IMR-90 (cell line): ENCODE data around the gene ST7. TPM values are rescaled to one million over a fixed set of nuclear protein-coding genes. Genes with fewer than 3 reads are reported as not detected.

Experiments
- ATAC-seq: fragments of 200-7000 bp; cut with Tn5 transposase; 2 replicates; pipeline ENCODE4 v1.9.1; 2020; ENCODE audit warnings: low read depth, mild to moderate bottlenecking, moderate library complexity
- BruUV-seq: library from RNA; stranded (reverse); fragments of 400-500 nt; replicated peaks from 2 replicates; lab custom pipeline; 2021; lab: Mats Ljungman, UMichigan
- CTCF ChIA-PET: fragments of 300-600 bp; formaldehyde crosslinking; extraction: SDS; loops from one replicate; lab custom pipeline; 2021; ENCODE audit warnings: antibody characterized with exemption; lab: Yijun Ruan, JAX
- POLR2A ChIA-PET: fragments of 300-600 bp; sonication (Branson Sonifier 250); formaldehyde crosslinking; loops from one replicate; lab custom pipeline; 2022; ENCODE audit warnings: antibody characterized with exemption; ENCODE audit not compliant: unreplicated experiment; lab: Charles Lee
- DNase-seq: peaks from one replicate; pipeline ENCODE4 v3.0.0; 2013
- H2AFZ ChIP-seq: replicated peaks from 2 replicates; pipeline ENCODE3; 2013; ENCODE audit warnings: low read length, mild to moderate bottlenecking; ENCODE audit not compliant: poor library complexity
- H2AK5ac ChIP-seq: 2 replicates; pipeline ENCODE4 v1.6.1; 2013; ENCODE audit warnings: low read depth, low read length, inconsistent platforms
- H2AK9ac ChIP-seq: replicated peaks from 2 replicates; pipeline ENCODE3; 2013; ENCODE audit warnings: mild to moderate bottlenecking, low read depth, low read length, moderate library complexity; ENCODE audit not compliant: poor library complexity
- H2BK120ac ChIP-seq: 2 replicates; pipeline ENCODE4 v1.6.1; 2013; ENCODE audit warnings: low read depth, low read length, inconsistent platforms
- H2BK15ac ChIP-seq: 3 replicates; pipeline ENCODE4 v1.6.1; 2013; ENCODE audit warnings: low read depth, low read length, inconsistent platforms
- H2BK20ac ChIP-seq: 2 replicates; pipeline ENCODE4 v1.6.1; 2013; ENCODE audit warnings: low read depth, mild to moderate bottlenecking, inconsistent platforms, low read length, moderate library complexity
- H2BK5ac ChIP-seq: 2 replicates; pipeline ENCODE4 v1.6.1; 2013; ENCODE audit warnings: mild to moderate bottlenecking, low read depth, low read length, inconsistent platforms; ENCODE audit not compliant: poor library complexity, severe bottlenecking
- H3K14ac ChIP-seq: replicated peaks from 2 replicates; pipeline ENCODE4 v1.6.1; 2013; ENCODE audit warnings: low read depth, low read length, inconsistent platforms
- H3K18ac ChIP-seq: 2 replicates; pipeline ENCODE4 v1.6.1; 2013; ENCODE audit warnings: low read depth, low read length, control low read depth
- H3K23ac ChIP-seq: 2 replicates; pipeline ENCODE4 v1.6.1; 2013; ENCODE audit warnings: low read depth, low read length, inconsistent platforms
- H3K27ac ChIP-seq: 2 replicates; pipeline ENCODE4 v1.5.1; 2013; ENCODE audit warnings: mild to moderate bottlenecking, control low read depth, low read length; ENCODE audit not compliant: insufficient read depth
- H3K27me3 ChIP-seq: 2 replicates; pipeline ENCODE4 v1.6.1; 2013; ENCODE audit warnings: low read length; ENCODE audit not compliant: control insufficient read depth, insufficient read depth
- H3K36me3 ChIP-seq: 2 replicates; pipeline ENCODE4 v1.6.1; 2013; ENCODE audit warnings: low read length, mixed read lengths; ENCODE audit not compliant: control insufficient read depth, insufficient read depth
- H3K4ac ChIP-seq: 2 replicates; pipeline ENCODE4 v1.6.1; 2013; ENCODE audit warnings: low read depth, low read length, inconsistent platforms
- H3K4me1 ChIP-seq: 2 replicates; pipeline ENCODE4 v1.6.1; 2013; ENCODE audit warnings: low read length, mixed read lengths; ENCODE audit not compliant: control insufficient read depth, insufficient read depth
- H3K4me2 ChIP-seq: 2 replicates; pipeline ENCODE4 v1.6.1; 2013; ENCODE audit warnings: low read depth, mild to moderate bottlenecking, control low read depth, low read length, moderate library complexity
- H3K4me3 ChIP-seq: 2 replicates; pipeline ENCODE4 v1.5.1; 2013; ENCODE audit warnings: low read depth, mild to moderate bottlenecking, control low read depth, low read length, moderate library complexity; ENCODE audit not compliant: insufficient read depth
- H3K56ac ChIP-seq: 2 replicates; pipeline ENCODE4 v1.6.1; 2013; ENCODE audit warnings: low read length, inconsistent platforms; ENCODE audit not compliant: insufficient read depth; ENCODE audit errors: extremely low read depth
- H3K79me1 ChIP-seq, 2 experiments: 2 replicates each; pipeline ENCODE4 v1.6.1; 2013; ENCODE audit warnings: low read length in 2 of 2, inconsistent platforms in 1 of 2, low read depth in 1 of 2
- H3K9ac ChIP-seq: 2 replicates; pipeline ENCODE4 v1.6.1; 2013; ENCODE audit warnings: low read depth, low read length, control low read depth
- H3K9me1 ChIP-seq: 2 replicates; pipeline ENCODE4 v1.6.1; 2013; ENCODE audit warnings: low read length, inconsistent platforms; ENCODE audit not compliant: insufficient read depth
- H3K9me3 ChIP-seq: 2 replicates; pipeline ENCODE4 v1.6.1; 2013; ENCODE audit warnings: low read length; ENCODE audit not compliant: control insufficient read depth, insufficient read depth
- H4K20me1 ChIP-seq: 2 replicates; pipeline ENCODE4 v1.6.1; 2013; ENCODE audit warnings: low read length, inconsistent platforms; ENCODE audit not compliant: insufficient read depth
- H4K5ac ChIP-seq: 2 replicates; pipeline ENCODE4 v1.6.1; 2013; ENCODE audit warnings: mild to moderate bottlenecking, low read depth, low read length, control low read depth
- H4K8ac ChIP-seq, 2 experiments: 2 replicates each; pipeline ENCODE4 v1.6.1; 2013; ENCODE audit warnings: low read depth in 2 of 2, low read length in 2 of 2, control low read depth in 1 of 2, inconsistent platforms in 1 of 2
- H4K91ac ChIP-seq: 2 replicates; pipeline ENCODE4 v1.6.1; 2013; ENCODE audit warnings: low read depth, low read length, inconsistent platforms; ENCODE audit not compliant: insufficient read depth
- CTCF ChIP-seq: conservative IDR thresholded peaks from 2 replicates; pipeline ENCODE4 v1.5.1; 2012; ENCODE audit warnings: mild to moderate bottlenecking, low read depth, low read length, improper control_type of control experiment
- RAD21 ChIP-seq: IDR thresholded peaks from 2 replicates; pipeline ENCODE4 v1.6.1; 2012; ENCODE audit warnings: low read length, improper control_type of control experiment
- RFX5 ChIP-seq: IDR thresholded peaks from 2 replicates; pipeline ENCODE4 v1.8.0; 2012; ENCODE audit warnings: low read depth, mild to moderate bottlenecking, low read length, moderate library complexity
- SMC3 ChIP-seq: fragments of 150-350 bp; IDR thresholded peaks from 2 replicates; pipeline ENCODE4 v1.6.1; 2016; ENCODE audit warnings: low read depth, mild to moderate bottlenecking, antibody characterized with exemption, low read length, moderate library complexity
- WGBS, 2 experiments: methylation state at CpG; one replicate each; pipeline versions ENCODE4 v1.1.5 to v1.1.7; 2013; ENCODE audit warnings: missing lambda C conversion rate in 2 of 2; ENCODE audit not compliant: insufficient read length in 1 of 2; ENCODE audit errors: extremely low coverage in 2 of 2; 5-methylcytosine and 5-hydroxymethylcytosine counted together
- dilution Hi-C: fragments of 300-500 bp; cut with HindIII; formaldehyde crosslinking; loops from one replicate; pipeline ENCODE4 v1.14.3; 2018; ENCODE audit warnings: low sequenced_read_pairs; ENCODE audit not compliant: unreplicated experiment
- in situ Hi-C: fragments of 300-500 bp; cut with MboI; formaldehyde crosslinking; loops from 3 replicates; pipeline ENCODE4 v1.14.3; 2019; ENCODE audit warnings: low sequenced_read_pairs, inconsistent platforms, mixed read lengths
- intact Hi-C: fragments of 100-400 bp; cut with micrococcal nuclease; formaldehyde crosslinking; loops from 2 replicates; pipeline ENCODE4 v1.10.0; 2022
- polyA plus RNA-seq, 3 experiments: library from polyadenylated mRNA; depleted of rRNA; stranded (reverse); fragments of >200 nt; gene quantifications; 2 replicates each; pipeline ENCODE4 v1.2.3, GENCODE V29; 2012; ENCODE audit warnings: low replicate concordance in 1 of 3
- total RNA-seq: library from RNA; depleted of rRNA; stranded (reverse); fragments of >200 nt; gene quantifications from 2 replicates; pipeline ENCODE4 v1.2.3, GENCODE V29; 2012

Gene ST7
- total and polyA plus RNA-seq, 2 of the 4 experiments (the other 2 are of a cell fraction) = 18.6 to 26.0 TPM

- Histone ChIP-seq H4K20me1 (0 out of 2 replicates have a peak, but pooled peaks cover 3% of the 10 kb centered on the region), H2BK15ac (no peak overlapping the region), H3K9ac (no peak overlapping the region), H3K9me1 (no peaks in the 10 kb centered on the region), H4K5ac (no peak overlapping the region), H2BK20ac (no peak overlapping the region), H2AK9ac (no peak overlapping the region), H3K27me3 (no peaks in the 10 kb centered on the region), H3K4ac (no peak overlapping the region), H3K9me3 (no peaks in the 10 kb centered on the region), H3K36me3 (0 out of 2 replicates have a peak, but pooled peaks cover 1% of the 10 kb centered on the region), H3K18ac (no peak overlapping the region), H4K91ac (no peak overlapping the region), H2AK5ac (no peak overlapping the region), H3K23ac (no peak overlapping the region), H2BK5ac (no peak overlapping the region), H3K56ac (no peak overlapping the region), H2AFZ (no peak overlapping the region), H2BK120ac (no peak overlapping the region), H3K27ac (no peak overlapping the region), H3K4me2 (no peak overlapping the region), H3K4me3 (no peak overlapping the region), H3K14ac (no peak overlapping the region), H3K4me1 (no peaks in the 10 kb centered on the region; the same call in 1 of the 2 replicates), H3K79me1 (peaks cover 3 to 32% of the 10 kb centered on the region in 2 experiments; a peak in 3 of 4 replicates), H4K8ac (no peak overlapping the region)
- dilution Hi-C loops (no loop called here), intact Hi-C loops (loop anchor here (1.0 to 5.0 kb wide), 2 partner anchors 131 to 399 kb away; no protein-coding TSS in a partner anchor), in situ Hi-C loops (loop anchor here (5.0 kb wide), 1 partner anchor 129 kb away; no protein-coding TSS in a partner anchor)
- ATAC-seq (0 out of 2 replicates have a peak, but pooled peaks have one; percentile 24), DNase-seq (no peak)
- WGBS, 2 experiments = no CpG with 5 or more reads among the region's 4 CpGs
- no TSS peak for BruUV-seq
- ChIA-PET CTCF (interaction anchor here (0.6 to 1.6 kb wide), 12 partner anchors 11 to 139 kb away, joined by 3 to 7 read pairs (median 3); no protein-coding TSS in a partner anchor), POLR2A (no interaction called here)
- TF ChIP-seq SMC3 (peak; percentile 46), RAD21 (peak; percentile 51), RFX5 (no peak), CTCF (peak; percentile 50)
Observed at GRCh38 chr7:116988363-116988989, 35.2 kb downstream of the ST7 start.
